HepG2 (cell line): ENCODE data around the gene ZKSCAN3. TPM values are rescaled to one million over a fixed set of nuclear protein-coding genes. Genes with fewer than 3 reads are reported as not detected.

Source experiments
- BORCS8-MEF2B ChIP-seq: sonication (generic); formaldehyde crosslinking; IDR thresholded peaks from 2 replicates; pipeline ENCODE4 v1.8.0; 2022; ENCODE audit warnings: mild to moderate bottlenecking, missing genetic modification reagents
- BRD4 ChIP-seq: sonication (generic); formaldehyde crosslinking; IDR thresholded peaks from 2 replicates; pipeline ENCODE4 v1.4.0; 2020; ENCODE audit warnings: missing genetic modification reagents
- CAMTA2 ChIP-seq: sonication (generic); formaldehyde crosslinking; IDR thresholded peaks from 2 replicates; pipeline ENCODE4 v1.4.0; 2020; ENCODE audit warnings: mild to moderate bottlenecking, missing genetic modification reagents, borderline replicate concordance
- GTF3A ChIP-seq: sonication (generic); formaldehyde crosslinking; conservative IDR thresholded peaks from 2 replicates; pipeline ENCODE4 v1.4.0; 2020; ENCODE audit warnings: mild to moderate bottlenecking, missing genetic modification reagents
- HMG20A ChIP-seq: IDR thresholded peaks from 2 replicates; pipeline ENCODE4 v1.6.1; 2016; ENCODE audit warnings: borderline replicate concordance
- KAT2B ChIP-seq: fragments of 150-350 bp; IDR thresholded peaks from 2 replicates; pipeline ENCODE4 v1.6.1; 2014; ENCODE audit warnings: low read depth, low read length, borderline replicate concordance
- KLF9 ChIP-seq: IDR thresholded peaks from 2 replicates; pipeline ENCODE4 v1.6.1; 2016; ENCODE audit warnings: low read depth
- KMT2A ChIP-seq: sonication (generic); formaldehyde crosslinking; IDR thresholded peaks from 2 replicates; pipeline ENCODE4 v1.4.0; 2020; ENCODE audit warnings: missing genetic modification reagents
- MXD4 ChIP-seq: IDR thresholded peaks from 2 replicates; pipeline ENCODE4 v1.6.1; 2016; ENCODE audit warnings: mild to moderate bottlenecking, missing biosample characterization, missing genetic modification reagents
- MXI1 ChIP-seq: IDR thresholded peaks from 3 replicates; pipeline ENCODE4 v1.6.1; 2012; ENCODE audit warnings: low read depth, low read length, inconsistent platforms, borderline replicate concordance
- PPARG ChIP-seq: conservative IDR thresholded peaks from 2 replicates; pipeline ENCODE4 v1.6.1; 2016; ENCODE audit warnings: missing biosample characterization, missing genetic modification reagents
- SALL1 ChIP-seq: sonication (generic); formaldehyde crosslinking; IDR thresholded peaks from 2 replicates; pipeline ENCODE4 v1.8.0; 2022; ENCODE audit warnings: mild to moderate bottlenecking, missing genetic modification reagents
- TAF1 ChIP-seq: sonication (generic); formaldehyde crosslinking; IDR thresholded peaks from 2 replicates; pipeline ENCODE4 v1.4.0; 2020; ENCODE audit warnings: missing genetic modification reagents
- TMF1 ChIP-seq: sonication (generic); formaldehyde crosslinking; IDR thresholded peaks from 2 replicates; pipeline ENCODE4 v1.8.1; 2022; ENCODE audit warnings: low read depth, missing genetic modification reagents
- ZNF326 ChIP-seq: sonication (generic); formaldehyde crosslinking; IDR thresholded peaks from 2 replicates; pipeline ENCODE4 v1.4.0; 2020; ENCODE audit warnings: missing genetic modification reagents, borderline replicate concordance
- ZNF766 ChIP-seq: sonication (generic); formaldehyde crosslinking; IDR thresholded peaks from 2 replicates; pipeline ENCODE4 v1.5.0; 2020; ENCODE audit warnings: missing genetic modification reagents, borderline replicate concordance
- polyA plus RNA-seq, 8 experiments: library from polyadenylated mRNA; depleted of rRNA in 3 of 8; stranded (reverse) in 7 of 8; unstranded in 1 of 8; fragments of >200 nt; fragmentation: Illumina TruSeq in 4 of 8; extraction: Trizol in 4 of 8; gene quantifications; 2 replicates each; pipeline versions ENCODE4 v1.2.1 to v1.2.3, GENCODE V29; 2011 to 2016; ENCODE audit warnings: low read depth in 4 of 8, missing spikeins in 1 of 8, mixed read lengths in 1 of 8; ENCODE audit not compliant: insufficient read depth in 1 of 8
- total RNA-seq, 5 experiments: library from RNA; depleted of rRNA; stranded (reverse); fragments of >200 nt; fragmentation: Illumina TruSeq; extraction: Trizol; gene quantifications; 2 replicates each; pipeline ENCODE4 v1.2.3, GENCODE V29; 2016; ENCODE audit warnings: low read depth in 1 of 5
- TF ChIP-seq, protein P1 (sequence below): sonication (generic); formaldehyde crosslinking; IDR thresholded peaks from 2 replicates; pipeline ENCODE4 v1.4.0; 2020; ENCODE audit warnings: mild to moderate bottlenecking, missing genetic modification reagents
- TF ChIP-seq, protein P2 (sequence below): IDR thresholded peaks from 2 replicates; pipeline ENCODE4 v1.6.1; 2016; ENCODE audit warnings: low read depth, control low read depth
- TF ChIP-seq, protein P3 (sequence below): sonication (generic); formaldehyde crosslinking; IDR thresholded peaks from 2 replicates; pipeline ENCODE4 v1.5.0; 2020; ENCODE audit warnings: missing genetic modification reagents
- TF ChIP-seq, protein P4 (sequence below): IDR thresholded peaks from 2 replicates; pipeline ENCODE4 v1.6.1; 2016; ENCODE audit warnings: low read depth

ZKSCAN3 gene
- total and polyA plus RNA-seq, 2 of the 13 experiments (the other 11 are each of a cell fraction or from before 2014, with no cell fraction given) = 3.3 to 7.4 TPM

DNA sequence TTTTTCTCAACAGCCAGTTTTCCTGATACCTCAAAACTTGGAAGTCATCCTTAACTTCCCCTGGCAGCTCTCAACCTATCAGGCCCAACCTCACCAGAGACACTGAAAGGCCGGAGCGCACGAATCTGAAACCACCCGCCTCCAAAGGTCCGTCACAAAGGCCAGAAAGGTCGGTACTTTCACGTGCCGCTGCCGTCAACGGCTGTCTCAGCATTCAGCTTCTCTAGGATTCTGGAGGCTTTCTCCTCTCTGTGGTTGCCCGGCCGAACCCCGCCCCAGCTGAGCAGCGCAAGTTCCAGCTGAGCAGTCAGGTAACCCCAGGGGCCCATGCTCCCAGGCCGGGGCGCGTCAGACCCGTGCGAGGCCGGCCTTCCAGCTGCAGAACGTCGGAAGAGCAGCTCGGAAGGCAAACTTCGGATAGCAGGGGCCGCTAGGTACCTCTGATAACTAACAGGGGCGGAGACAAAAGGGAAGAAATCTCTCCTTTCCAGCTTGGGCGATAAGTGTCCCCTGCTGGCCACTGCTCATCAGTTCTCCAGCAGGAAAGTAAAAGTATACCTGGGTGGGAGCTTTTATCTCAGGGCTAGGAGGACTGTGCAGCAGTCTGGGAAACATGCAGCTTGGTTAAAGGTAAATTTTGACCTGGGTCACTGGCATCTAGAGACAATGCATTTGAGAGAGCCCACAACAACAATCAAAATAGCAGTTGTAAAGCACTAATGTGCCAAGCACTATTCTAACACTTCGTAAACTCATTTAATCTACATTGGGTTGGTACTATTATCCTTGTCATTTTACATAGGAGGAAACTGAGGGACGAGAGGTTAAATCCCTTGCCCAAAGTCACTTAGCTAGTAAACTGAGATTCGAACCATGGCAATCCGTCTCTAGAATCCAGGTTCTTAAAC is 33.7 kb downstream of the ZKSCAN3 start (continued):
- TF ChIP-seq, protein P1, sequence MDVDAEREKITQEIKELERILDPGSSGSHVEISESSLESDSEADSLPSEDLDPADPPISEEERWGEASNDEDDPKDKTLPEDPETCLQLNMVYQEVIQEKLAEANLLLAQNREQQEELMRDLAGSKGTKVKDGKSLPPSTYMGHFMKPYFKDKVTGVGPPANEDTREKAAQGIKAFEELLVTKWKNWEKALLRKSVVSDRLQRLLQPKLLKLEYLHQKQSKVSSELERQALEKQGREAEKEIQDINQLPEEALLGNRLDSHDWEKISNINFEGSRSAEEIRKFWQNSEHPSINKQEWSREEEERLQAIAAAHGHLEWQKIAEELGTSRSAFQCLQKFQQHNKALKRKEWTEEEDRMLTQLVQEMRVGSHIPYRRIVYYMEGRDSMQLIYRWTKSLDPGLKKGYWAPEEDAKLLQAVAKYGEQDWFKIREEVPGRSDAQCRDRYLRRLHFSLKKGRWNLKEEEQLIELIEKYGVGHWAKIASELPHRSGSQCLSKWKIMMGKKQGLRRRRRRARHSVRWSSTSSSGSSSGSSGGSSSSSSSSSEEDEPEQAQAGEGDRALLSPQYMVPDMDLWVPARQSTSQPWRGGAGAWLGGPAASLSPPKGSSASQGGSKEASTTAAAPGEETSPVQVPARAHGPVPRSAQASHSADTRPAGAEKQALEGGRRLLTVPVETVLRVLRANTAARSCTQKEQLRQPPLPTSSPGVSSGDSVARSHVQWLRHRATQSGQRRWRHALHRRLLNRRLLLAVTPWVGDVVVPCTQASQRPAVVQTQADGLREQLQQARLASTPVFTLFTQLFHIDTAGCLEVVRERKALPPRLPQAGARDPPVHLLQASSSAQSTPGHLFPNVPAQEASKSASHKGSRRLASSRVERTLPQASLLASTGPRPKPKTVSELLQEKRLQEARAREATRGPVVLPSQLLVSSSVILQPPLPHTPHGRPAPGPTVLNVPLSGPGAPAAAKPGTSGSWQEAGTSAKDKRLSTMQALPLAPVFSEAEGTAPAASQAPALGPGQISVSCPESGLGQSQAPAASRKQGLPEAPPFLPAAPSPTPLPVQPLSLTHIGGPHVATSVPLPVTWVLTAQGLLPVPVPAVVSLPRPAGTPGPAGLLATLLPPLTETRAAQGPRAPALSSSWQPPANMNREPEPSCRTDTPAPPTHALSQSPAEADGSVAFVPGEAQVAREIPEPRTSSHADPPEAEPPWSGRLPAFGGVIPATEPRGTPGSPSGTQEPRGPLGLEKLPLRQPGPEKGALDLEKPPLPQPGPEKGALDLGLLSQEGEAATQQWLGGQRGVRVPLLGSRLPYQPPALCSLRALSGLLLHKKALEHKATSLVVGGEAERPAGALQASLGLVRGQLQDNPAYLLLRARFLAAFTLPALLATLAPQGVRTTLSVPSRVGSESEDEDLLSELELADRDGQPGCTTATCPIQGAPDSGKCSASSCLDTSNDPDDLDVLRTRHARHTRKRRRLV = no peak; the same call in 1 of the 2 replicates
- TF ChIP-seq, protein P2, sequence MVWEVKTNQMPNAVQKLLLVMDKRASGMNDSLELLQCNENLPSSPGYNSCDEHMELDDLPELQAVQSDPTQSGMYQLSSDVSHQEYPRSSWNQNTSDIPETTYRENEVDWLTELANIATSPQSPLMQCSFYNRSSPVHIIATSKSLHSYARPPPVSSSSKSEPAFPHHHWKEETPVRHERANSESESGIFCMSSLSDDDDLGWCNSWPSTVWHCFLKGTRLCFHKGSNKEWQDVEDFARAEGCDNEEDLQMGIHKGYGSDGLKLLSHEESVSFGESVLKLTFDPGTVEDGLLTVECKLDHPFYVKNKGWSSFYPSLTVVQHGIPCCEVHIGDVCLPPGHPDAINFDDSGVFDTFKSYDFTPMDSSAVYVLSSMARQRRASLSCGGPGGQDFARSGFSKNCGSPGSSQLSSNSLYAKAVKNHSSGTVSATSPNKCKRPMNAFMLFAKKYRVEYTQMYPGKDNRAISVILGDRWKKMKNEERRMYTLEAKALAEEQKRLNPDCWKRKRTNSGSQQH (CRISPR knock-in tag) = peak; percentile 98
- TF ChIP-seq, protein P3, sequence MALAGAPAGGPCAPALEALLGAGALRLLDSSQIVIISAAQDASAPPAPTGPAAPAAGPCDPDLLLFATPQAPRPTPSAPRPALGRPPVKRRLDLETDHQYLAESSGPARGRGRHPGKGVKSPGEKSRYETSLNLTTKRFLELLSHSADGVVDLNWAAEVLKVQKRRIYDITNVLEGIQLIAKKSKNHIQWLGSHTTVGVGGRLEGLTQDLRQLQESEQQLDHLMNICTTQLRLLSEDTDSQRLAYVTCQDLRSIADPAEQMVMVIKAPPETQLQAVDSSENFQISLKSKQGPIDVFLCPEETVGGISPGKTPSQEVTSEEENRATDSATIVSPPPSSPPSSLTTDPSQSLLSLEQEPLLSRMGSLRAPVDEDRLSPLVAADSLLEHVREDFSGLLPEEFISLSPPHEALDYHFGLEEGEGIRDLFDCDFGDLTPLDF (CRISPR knock-in tag) = no peak
- peak; percentile 48; the same call in 1 of the 2 replicates for TF ChIP-seq KLF9 (CRISPR knock-in tag)
- peak; percentile 55; the same call in 1 of the 2 replicates for TF ChIP-seq TMF1 (CRISPR knock-in tag)
- TF ChIP-seq, protein P4, sequence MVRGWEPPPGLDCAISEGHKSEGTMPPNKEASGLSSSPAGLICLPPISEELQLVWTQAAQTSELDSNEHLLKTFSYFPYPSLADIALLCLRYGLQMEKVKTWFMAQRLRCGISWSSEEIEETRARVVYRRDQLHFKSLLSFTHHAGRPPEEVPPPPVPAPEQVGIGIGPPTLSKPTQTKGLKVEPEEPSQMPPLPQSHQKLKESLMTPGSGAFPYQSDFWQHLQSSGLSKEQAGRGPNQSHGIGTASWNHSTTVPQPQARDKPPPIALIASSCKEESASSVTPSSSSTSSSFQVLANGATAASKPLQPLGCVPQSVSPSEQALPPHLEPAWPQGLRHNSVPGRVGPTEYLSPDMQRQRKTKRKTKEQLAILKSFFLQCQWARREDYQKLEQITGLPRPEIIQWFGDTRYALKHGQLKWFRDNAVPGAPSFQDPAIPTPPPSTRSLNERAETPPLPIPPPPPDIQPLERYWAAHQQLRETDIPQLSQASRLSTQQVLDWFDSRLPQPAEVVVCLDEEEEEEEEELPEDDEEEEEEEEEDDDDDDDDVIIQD = peak; percentile 97
- TF ChIP-seq SALL1 (CRISPR knock-in tag) = peak; percentile 94
- no peak for TF ChIP-seq CAMTA2 (CRISPR knock-in tag)
- TF ChIP-seq TAF1 = peak; percentile 78; the same call in 1 of the 2 replicates
- TF ChIP-seq ZNF766 = peak; percentile 31; the same call in 1 of the 2 replicates
- TF ChIP-seq ZNF326 (CRISPR knock-in tag) = no peak
- TF ChIP-seq GTF3A (CRISPR knock-in tag) = no peak
- no peak for TF ChIP-seq PPARG (CRISPR knock-in tag)
- peak; percentile 97 for TF ChIP-seq MXD4
- TF ChIP-seq KMT2A (CRISPR knock-in tag) = peak; percentile 92
- peak; percentile 61; the same call in 1 of the 2 replicates for TF ChIP-seq HMG20A (CRISPR knock-in tag)
- TF ChIP-seq BRD4 (CRISPR knock-in tag) = no peak
- peak; percentile 92; the same call in 2 of the 3 replicates for TF ChIP-seq MXI1
- TF ChIP-seq KAT2B = no peak
- peak; percentile 96 for TF ChIP-seq BORCS8-MEF2B (CRISPR knock-in tag)
